Right ventricle myocardium inferior (tissue), 1 donor: ENCODE results near the gene PIGV. TPM values are rescaled to one million over a fixed set of nuclear protein-coding genes. Genes with fewer than 3 reads are reported as not detected.
A peak's percentile ranks its signal among the peaks of the same experiment; 100 is the strongest.

ENCODE experiments used
- ATAC-seq: fragments of 200-7000 bp; cut with Tn5 transposase; one replicate; pipeline ENCODE4 v1.9.1; 2020; ENCODE audit warnings: mild to moderate bottlenecking, moderate library complexity
- DNase-seq: peaks from one replicate; pipeline ENCODE4 v3.0.0; 2021; ENCODE audit errors: missing footprints
- intact Hi-C: fragments of 100-400 bp; cut with DNase I; formaldehyde crosslinking; loops from one replicate; pipeline ENCODE4 v1.11.0; 2022
- long read RNA-seq: library from polyadenylated mRNA; unstranded; transcript quantifications from one replicate; pipeline ENCODE4 v2.0.0, GENCODE V29; 2021
- total RNA-seq: library from RNA; stranded (reverse); fragmentation: NEBNext Ultra II Directional; extraction: Animal tissue kit (Norgen Biotek cat#: 25700); gene quantifications from one replicate; pipeline ENCODE4 v1.2.1, GENCODE V29; 2021
- donor health status: DM: no; HTN: yes; CAD: no; lungs with severe emphysema.

The PIGV gene
- 6.1 TPM for total RNA-seq
- long read RNA-seq, transcript PIGV-201 (4 exons, 2,367 nt): major isoform, 5 of 9 reads
- long read RNA-seq, partial matches to known transcripts: 0 of 9 reads
- long read RNA-seq, other reads (novel, unspliced or antisense): 4 of 9 reads

DNA sequence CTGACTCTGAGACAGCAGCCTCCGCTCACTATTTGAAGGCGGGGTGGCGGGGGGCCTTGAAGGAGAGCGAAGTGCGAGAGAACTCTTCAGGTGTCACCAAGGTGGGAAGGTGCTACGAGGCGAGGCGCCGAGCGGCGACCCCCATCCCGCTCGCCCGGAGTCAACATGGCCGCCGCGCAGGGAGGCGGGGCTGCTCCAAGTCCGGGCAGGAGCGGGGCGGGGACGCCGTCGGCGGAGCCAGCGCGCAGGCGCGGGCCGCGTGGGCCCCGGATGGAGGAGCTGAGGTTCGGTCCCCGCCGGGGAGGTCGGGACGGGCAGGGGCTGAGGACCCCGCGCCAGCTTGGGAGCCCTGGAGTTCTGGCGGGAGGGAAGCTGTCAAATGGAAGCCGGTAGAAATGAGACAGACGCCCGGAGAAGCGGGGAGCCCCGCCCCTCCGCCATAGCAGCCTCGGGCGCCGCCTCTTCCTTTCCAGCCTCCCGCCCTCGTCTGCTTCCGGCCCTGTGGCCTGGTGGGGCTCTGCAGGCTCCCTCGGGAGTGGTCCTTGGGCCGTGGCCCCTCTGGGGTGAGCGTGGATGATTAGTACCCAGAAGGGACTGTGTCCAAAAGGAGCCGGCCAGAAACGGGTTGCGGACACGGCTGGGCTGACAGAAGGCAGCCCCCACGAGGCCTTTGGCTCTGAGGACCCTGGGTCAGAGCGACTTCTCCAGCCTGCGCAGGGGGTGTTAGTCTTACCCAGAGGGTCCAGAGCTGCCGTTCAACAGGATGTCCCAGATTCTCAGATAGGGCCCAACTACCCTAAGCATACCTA lies at the start of gene PIGV:
TSS of gene PIGV (plus strand) at position 245 of the 809 bp plus-strand sequence. CDS start 2,866 bp downstream, outside the sequence.
- ATAC-seq (peak; percentile 89), DNase-seq (peak; percentile 96)
- intact Hi-C loops: loop anchor here (1.0 to 2.0 kb wide), 3 partner anchors 43 to 287 kb away; no protein-coding TSS in a partner anchor

GRCh38 chr1:26739329-26739914 lies 48.3 kb upstream of the PIGV start:
- ATAC-seq (no peak), DNase-seq (no peak)
- intact Hi-C loops: no loop called here

DNA sequence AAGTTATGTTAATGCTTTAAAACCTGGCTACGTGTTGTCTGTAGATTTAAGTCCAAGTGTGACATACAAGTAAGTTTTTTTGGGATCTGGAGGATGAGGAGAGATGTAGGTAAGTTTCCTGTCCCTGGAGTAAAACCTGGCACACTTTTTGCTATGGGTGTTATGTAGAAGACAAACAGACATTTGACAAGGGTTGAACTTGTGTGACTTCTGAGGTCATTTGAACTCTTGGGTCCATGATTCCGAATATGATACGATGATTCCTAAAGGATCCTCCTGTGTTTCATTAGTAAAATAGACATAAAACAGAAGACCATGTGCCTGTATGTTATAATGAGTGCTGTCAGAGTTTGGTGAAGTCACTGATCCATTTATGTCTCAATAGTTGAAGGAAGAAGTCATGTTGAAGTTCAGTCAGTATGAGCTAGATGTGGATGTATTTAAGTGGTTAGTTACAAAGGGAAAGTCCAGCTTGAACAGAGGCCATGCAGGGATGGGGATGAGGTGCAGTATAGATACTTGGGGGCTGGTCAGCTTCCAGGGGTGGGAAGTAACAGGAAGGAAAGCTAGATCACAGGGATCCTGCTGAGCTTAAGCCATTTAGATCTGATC lies 47.6 kb upstream of the PIGV start:
- ATAC-seq: no peak
- DNase-seq: no peak
- intact Hi-C loops: loop anchor here (5.0 kb wide), 1 partner anchor 43 kb away; the partner anchor contains the start of gene ARID1A

DNA sequence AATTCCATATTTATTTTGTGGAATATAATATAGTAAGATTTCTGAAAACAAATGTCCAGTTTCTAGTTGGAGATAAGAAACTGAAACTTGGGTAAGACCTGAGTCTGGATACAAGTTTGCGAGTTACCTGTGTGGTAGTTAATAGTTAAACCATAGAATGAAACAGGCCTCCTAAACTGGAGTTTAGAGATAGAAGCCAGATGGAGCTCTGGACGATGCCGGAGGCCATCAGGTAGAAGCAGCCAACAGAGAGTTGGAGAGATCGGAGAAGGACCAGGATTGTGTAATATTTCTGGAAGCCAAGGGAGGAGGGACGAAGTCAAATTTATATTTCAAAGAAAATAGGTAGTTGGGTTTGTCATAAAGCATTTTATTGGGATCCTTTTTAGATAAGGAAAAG lies 46.8 kb upstream of the PIGV start:
- ATAC-seq (no peak), DNase-seq (no peak)
- intact Hi-C loops: loop anchor here (5.0 kb wide), 1 partner anchor 44 kb away; the partner anchor contains the start of gene ARID1A

- intact Hi-C loops: loop anchor here (1.0 to 5.0 kb wide), 4 partner anchors 9 to 46 kb away; partner anchors contain the start of genes ARID1A and PIGV
- ATAC-seq: no peak
- DNase-seq: no peak
Measured at GRCh38 chr1:26743426-26744059, 44.2 kb upstream of the PIGV start.

DNA sequence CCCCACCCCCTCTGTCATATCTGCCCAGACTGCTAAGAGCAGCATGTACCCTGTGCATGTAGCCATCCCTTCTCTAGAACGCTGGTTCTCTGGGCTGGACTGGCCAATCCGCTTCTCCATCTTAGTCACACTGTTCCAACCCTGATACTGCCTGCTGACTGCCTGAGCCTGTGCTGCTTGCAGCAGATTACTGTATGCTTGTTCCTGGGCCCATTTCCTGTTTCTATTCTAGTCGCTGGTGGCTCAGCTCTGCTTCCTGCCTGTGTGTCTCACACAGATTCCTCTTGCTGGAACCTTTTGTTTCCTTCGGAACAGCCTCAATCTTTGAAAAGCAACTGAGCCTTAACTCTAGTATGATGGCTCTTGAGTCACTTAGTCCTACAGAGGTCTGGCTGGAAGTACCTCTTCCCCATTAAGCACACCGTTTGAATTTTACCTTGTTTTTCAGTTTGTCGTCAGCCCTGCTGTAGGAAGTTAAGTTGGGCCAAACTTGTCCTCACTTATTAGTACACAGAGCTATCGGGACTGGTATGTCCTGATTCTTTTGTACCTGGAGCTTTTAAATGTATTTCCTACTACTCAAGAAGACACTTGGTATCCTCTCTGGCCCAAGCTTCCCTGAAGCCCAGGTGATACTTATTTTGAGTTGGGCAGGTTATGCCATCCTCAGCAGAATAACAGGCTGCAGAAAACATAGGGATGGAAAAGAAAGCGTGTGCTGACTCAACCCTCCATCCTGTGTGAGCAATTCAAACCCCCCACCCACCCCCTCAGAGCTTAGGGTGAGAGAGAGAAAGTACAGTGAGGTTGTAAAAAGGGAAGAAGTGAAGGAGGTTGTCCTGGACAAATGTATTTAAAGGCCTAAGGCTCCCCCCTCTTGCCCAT lies 43.4 kb upstream of the PIGV start:
- intact Hi-C loops: loop anchor here (1.0 to 5.0 kb wide), 3 partner anchors 8 to 47 kb away; partner anchors contain the start of genes ARID1A and PIGV
- DNase-seq (peak; percentile 88), ATAC-seq (peak; percentile 98)

DNA sequence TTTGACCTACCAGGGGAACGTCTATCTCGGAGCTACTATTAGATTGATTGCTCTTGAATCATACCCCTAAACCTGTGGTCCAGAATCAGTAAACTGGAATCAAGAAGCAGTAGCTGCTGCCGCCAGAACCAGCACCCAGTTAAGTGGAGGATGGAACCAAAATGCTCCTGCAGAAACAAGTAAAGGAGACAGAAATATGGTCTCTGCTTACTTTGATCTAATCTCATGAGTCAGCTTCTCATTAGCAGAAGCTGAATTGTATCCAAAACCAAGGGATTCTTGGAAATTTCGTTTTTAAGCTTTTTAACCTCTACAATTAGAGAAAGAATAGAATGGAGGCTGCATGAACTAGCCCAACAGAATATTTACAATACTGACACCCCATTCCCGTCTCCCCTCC lies 42.6 kb upstream of the PIGV start:
- ATAC-seq: no peak
- intact Hi-C loops: loop anchor here (2.0 kb wide), 1 partner anchor 42 kb away; the partner anchor contains the start of gene PIGV
- no peak for DNase-seq

GRCh38 chr1:26747048-26747447 lies 40.7 kb upstream of the PIGV start:
- ATAC-seq (no peak), DNase-seq (no peak)
- intact Hi-C loops: no loop called here

DNA sequence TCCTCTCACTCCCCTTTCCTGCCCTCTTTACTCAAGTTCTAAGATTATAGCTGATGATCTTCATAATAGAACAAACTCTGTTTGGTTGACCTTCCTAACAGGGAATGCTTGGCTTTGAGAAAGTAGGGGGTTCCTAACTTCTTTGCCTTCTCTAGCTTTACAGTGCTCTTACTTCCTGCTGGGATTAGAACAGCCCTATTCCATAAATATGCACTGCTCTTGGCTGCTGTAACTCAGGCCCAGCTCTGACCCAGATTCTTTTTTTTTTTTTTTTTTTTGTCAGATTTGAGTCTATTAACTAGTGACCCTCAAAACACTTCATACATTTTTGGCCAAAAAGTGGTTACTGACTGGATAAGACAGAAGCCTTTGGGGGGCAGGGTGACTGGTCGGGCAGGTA lies 39.4 kb upstream of the PIGV start:
- no peak for DNase-seq
- ATAC-seq: no peak
- intact Hi-C loops: no loop called here

DNA sequence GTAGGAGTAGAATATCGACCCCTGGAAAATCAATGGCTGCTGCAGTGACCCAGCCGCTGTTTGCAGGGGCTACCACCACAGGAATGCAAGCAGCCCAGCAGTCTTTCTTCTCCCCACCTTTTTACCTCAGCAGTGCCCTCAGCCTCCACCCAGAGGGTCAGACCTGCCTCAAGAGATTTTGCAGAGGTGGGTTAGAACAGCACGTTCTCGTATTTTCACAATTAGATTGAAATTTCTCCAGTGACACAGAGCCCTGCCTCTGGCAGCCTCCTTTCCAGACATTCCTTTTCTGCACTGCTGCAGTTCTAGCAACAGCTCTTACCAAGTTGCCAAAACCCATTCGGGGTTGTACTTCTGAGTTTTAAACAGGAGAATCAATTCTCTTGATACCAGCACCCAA lies 38.3 kb upstream of the PIGV start:
- DNase-seq (no peak), ATAC-seq (no peak)
- intact Hi-C loops: no loop called here

DNA sequence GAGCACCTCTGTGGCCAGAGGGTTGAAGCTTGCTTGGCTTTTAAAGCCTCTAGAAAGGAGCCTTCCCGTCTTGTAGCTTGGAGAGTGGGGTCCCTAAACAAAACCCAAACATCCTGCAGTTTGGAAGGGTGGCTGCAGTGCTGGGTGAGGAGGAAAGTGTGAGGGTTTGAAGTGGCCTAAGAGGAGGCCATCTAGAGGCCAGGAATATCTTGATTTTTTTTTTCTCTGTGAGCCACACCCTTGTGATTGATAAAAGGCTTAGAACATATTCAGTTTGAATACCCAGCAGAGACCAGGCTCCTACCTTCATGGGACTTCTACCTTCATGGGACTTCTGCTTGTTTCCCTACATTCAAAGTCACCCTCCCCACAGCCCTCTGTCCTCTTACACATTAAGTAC lies 37.3 kb upstream of the PIGV start:
- intact Hi-C loops: no loop called here
- DNase-seq: no peak
- ATAC-seq: no peak

DNA sequence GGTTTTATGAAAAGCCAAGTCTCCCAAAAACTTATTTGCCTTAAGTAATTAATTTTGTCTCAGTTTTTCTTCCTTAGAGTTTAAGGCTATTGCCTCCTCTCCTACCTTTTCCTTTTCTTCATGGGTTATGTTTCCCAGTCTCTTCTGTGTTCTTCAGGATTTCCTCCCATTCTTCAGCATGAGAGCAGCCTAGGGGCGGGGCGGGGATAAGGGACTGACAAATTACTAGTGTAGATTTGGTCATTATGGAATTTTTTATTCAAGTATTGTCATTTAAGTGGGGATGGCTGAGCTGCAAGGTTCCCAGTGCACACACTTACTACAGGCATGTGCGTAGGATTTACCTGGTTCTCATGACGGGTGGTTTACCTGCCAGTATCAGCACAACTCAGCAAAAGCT lies 35.2 kb upstream of the PIGV start:
- ATAC-seq: no peak
- DNase-seq: peak; percentile 73
- intact Hi-C loops: loop anchor here (1.0 kb wide), 1 partner anchor 8 kb away; no protein-coding TSS in a partner anchor

DNA sequence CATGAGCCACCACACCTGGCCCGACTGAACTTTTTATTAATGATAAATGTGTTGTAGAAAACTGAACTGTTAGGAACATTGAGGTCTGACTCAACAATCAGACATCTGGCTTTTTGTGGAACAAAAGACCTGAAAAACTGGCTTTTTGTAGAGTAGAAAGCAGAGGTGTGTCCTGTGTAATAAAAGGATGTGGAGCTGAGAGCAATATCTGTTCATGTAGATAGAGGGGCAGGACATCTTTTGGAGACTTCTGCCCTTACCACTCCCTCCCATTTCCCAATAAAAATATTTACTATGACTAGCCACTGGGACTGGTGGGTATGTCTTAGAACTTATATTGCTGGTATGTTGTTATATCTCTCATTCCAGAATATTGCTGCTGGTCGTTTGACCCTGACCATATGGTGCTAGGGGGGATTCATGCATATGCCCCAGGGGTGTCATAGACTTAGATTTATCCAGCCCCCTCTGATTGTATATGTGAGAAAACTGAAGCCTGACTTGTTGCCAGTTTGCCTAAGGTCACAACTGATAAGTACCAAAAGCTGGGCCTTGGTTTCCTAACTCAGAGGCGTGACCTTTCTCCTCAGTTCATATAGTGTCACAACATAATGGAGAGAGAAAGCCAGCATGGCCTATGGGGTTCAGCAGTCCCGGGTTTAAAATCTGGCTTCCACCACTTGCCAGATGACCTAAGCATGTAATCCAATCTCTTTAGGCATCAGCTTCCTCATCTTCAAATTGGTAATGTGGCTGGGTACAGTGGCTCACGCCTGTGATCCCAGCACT lies 33.5 kb upstream of the PIGV start:
- ATAC-seq (no peak), DNase-seq (no peak)
- intact Hi-C loops: no loop called here

DNA sequence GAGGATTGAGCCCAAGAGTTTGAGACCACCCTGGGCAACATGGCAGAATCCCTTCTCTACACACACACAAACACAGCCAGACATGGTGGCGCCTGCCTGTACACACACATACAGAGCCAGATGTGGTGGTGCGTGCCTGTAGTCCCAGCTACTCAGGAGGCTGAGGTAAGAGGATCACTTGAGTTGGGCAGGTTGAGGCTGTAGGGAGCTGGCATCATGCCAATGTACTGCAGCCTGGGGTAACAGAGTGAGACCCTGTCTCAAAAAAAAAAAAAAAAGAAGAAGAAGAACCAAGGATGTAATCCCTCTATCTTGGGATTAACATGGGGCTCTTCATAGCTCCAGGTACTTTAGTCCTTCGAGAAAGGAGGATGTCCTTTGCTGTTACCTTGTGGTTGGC lies 29.4 kb upstream of the PIGV start:
- no peak for ATAC-seq
- DNase-seq: no peak
- intact Hi-C loops: no loop called here

DNA sequence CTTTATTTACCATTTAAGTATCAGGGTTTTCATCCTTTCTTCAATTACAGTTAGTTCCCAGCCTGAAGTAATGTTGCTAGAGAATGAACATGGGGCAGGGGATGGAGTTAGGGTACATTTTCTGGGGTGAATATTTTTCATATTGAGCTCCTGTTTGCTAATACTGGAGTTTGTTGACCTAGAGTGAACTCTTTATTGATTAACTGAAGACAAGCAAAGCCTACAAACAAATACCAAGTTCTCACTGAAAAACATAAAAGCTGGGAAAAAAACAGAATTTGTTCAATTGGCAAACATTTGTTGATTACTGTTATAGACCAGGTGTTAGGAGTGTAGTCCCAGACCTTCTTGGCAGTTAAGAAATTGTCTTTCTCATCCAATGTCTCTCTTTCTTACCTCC lies 28.2 kb upstream of the PIGV start:
- intact Hi-C loops: no loop called here
- no peak for DNase-seq
- ATAC-seq: no peak

DNA sequence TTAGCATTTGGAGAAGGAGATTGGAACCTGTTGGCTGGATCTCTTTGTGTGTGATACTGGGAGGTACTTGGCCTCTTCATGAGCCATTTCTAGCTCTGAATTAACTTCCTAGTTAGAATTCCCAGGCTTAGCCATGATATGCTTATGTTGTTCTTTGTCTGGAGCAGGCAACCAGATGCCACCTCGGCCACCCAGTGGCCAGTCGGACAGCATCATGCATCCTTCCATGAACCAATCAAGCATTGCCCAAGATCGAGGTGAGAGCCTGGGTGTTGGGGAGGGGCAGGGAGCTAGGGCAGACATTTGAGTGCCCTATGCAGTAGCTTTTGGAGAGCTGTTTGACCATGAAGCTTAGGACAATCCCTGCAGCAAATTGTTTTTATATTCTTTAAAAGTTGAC lies 26.5 kb upstream of the PIGV start:
- DNase-seq (no peak), ATAC-seq (no peak)

GRCh38 chr1:26767714-26768113 lies 20.0 kb upstream of the PIGV start:
- intact Hi-C loops: no loop called here
- no peak for ATAC-seq
- no peak for DNase-seq

More for the DNA sequence above, 26.5 kb upstream of the PIGV start:
- intact Hi-C loops: no loop called here
